HL-60 (cell line): ENCODE measurements around the gene HAGHL.

Experiments used
- DNase-seq, 2 experiments: peaks; one replicate each; pipeline ENCODE4 v3.0.0-alpha.2; 2010 to 2020; ENCODE audit warnings: low read depth in 1 of 2, low spot score in 1 of 2
- H3K27ac ChIP-seq: fragments of 250-450 bp; sonication (Bioruptor Pico); replicated peaks from 2 replicates; pipeline ENCODE4 v1.5.1; 2020; ENCODE audit warnings: mild to moderate bottlenecking, moderate library complexity
- H3K27me3 ChIP-seq: fragments of 250-450 bp; sonication (Bioruptor Pico); 2 replicates; pipeline ENCODE4 v1.5.1; 2021; ENCODE audit warnings: mild to moderate bottlenecking, moderate library complexity; ENCODE audit not compliant: insufficient read depth, poor library complexity, severe bottlenecking
- H3K4me3 ChIP-seq: replicated peaks from 2 replicates; pipeline ENCODE4 v1.5.1; 2011; ENCODE audit warnings: mild to moderate bottlenecking, control low read depth, low read length; ENCODE audit not compliant: insufficient read depth
- GABPA ChIP-seq: IDR thresholded peaks from 2 replicates; pipeline ENCODE4 v1.6.1; 2012; ENCODE audit warnings: low read depth
- POLR2AphosphoS5 ChIP-seq: IDR thresholded peaks from 2 replicates; pipeline ENCODE4 v1.6.1; 2012; ENCODE audit warnings: low read depth
- SPI1 ChIP-seq: IDR thresholded peaks from 2 replicates; pipeline ENCODE4 v1.6.1; 2012; ENCODE audit warnings: low read depth, mild to moderate bottlenecking, borderline replicate concordance
- TF ChIP-seq, protein P1 (sequence below): IDR thresholded peaks from one replicate; pipeline ENCODE4 v1.5.1; 2011; ENCODE audit warnings: low read length, control low read depth, inconsistent platforms; ENCODE audit not compliant: insufficient read depth
- TF ChIP-seq, protein P2 (sequence below): IDR thresholded peaks from 2 replicates; pipeline ENCODE4 v1.6.1; 2012; ENCODE audit warnings: low read depth; ENCODE audit not compliant: insufficient replicate concordance

HAGHL gene

DNA sequence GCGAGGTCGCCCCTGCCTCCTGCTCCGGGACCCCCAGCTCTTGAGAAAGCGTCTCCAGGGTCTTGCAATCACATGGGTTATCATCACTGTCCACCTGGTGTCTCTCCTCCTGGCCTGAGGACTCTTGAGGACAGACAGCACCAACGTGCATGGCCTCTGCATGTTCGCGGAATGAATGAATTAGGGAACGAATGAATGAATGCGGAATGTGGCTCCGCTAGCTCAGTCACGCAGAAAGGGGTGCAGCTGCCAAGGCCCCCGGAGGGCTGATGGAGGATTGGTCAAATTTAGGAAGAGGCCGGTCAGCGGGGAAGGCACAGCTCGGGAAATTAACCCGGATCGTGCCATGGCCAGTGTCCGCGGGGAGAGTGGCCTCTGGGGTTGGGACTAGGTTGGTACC is 24.6 kb upstream of the HAGHL start:
- TF ChIP-seq SPI1, result no peak
- no peak for TF ChIP-seq POLR2AphosphoS5
- no peak for TF ChIP-seq GABPA
- TF ChIP-seq, protein P1, sequence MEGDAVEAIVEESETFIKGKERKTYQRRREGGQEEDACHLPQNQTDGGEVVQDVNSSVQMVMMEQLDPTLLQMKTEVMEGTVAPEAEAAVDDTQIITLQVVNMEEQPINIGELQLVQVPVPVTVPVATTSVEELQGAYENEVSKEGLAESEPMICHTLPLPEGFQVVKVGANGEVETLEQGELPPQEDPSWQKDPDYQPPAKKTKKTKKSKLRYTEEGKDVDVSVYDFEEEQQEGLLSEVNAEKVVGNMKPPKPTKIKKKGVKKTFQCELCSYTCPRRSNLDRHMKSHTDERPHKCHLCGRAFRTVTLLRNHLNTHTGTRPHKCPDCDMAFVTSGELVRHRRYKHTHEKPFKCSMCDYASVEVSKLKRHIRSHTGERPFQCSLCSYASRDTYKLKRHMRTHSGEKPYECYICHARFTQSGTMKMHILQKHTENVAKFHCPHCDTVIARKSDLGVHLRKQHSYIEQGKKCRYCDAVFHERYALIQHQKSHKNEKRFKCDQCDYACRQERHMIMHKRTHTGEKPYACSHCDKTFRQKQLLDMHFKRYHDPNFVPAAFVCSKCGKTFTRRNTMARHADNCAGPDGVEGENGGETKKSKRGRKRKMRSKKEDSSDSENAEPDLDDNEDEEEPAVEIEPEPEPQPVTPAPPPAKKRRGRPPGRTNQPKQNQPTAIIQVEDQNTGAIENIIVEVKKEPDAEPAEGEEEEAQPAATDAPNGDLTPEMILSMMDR, result no peak
- TF ChIP-seq, protein P2, sequence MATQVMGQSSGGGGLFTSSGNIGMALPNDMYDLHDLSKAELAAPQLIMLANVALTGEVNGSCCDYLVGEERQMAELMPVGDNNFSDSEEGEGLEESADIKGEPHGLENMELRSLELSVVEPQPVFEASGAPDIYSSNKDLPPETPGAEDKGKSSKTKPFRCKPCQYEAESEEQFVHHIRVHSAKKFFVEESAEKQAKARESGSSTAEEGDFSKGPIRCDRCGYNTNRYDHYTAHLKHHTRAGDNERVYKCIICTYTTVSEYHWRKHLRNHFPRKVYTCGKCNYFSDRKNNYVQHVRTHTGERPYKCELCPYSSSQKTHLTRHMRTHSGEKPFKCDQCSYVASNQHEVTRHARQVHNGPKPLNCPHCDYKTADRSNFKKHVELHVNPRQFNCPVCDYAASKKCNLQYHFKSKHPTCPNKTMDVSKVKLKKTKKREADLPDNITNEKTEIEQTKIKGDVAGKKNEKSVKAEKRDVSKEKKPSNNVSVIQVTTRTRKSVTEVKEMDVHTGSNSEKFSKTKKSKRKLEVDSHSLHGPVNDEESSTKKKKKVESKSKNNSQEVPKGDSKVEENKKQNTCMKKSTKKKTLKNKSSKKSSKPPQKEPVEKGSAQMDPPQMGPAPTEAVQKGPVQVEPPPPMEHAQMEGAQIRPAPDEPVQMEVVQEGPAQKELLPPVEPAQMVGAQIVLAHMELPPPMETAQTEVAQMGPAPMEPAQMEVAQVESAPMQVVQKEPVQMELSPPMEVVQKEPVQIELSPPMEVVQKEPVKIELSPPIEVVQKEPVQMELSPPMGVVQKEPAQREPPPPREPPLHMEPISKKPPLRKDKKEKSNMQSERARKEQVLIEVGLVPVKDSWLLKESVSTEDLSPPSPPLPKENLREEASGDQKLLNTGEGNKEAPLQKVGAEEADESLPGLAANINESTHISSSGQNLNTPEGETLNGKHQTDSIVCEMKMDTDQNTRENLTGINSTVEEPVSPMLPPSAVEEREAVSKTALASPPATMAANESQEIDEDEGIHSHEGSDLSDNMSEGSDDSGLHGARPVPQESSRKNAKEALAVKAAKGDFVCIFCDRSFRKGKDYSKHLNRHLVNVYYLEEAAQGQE, result no peak
- no peak for DNase-seq
- peaks cover 62% of the 10 kb centered on the region for H3K27me3 ChIP-seq
- no peak overlapping the region for H3K4me3 ChIP-seq
- no peak overlapping the region for H3K27ac ChIP-seq

DNA sequence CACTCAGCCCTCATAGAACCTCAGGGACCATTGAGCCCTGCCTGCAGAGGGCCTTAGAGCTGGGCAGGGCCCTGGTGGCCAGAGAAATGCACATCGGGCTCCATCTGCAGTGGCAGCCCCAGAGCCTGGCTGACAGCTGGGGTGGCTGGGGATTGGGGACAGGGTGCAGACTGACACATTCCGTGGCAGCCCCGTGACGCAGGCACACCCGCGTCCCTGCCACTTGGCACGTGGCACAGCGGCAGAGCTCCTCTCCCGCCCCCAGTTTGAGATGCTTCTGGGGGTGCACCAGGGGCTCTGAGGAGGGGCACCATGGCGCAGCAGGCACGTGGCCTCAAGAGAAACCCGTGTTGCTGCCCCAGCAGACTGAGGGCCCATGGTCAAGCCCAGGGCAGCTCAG is 23.5 kb upstream of the HAGHL start:
- no peak overlapping the region for H3K27ac ChIP-seq
- DNase-seq, result no peak
- peaks cover 65% of the 10 kb centered on the region for H3K27me3 ChIP-seq
- TF ChIP-seq GABPA, result no peak
- TF ChIP-seq SPI1, result no peak
- TF ChIP-seq, protein P2, result no peak
- TF ChIP-seq POLR2AphosphoS5, result no peak
- TF ChIP-seq, protein P1, result no peak
- no peak overlapping the region for H3K4me3 ChIP-seq

DNA sequence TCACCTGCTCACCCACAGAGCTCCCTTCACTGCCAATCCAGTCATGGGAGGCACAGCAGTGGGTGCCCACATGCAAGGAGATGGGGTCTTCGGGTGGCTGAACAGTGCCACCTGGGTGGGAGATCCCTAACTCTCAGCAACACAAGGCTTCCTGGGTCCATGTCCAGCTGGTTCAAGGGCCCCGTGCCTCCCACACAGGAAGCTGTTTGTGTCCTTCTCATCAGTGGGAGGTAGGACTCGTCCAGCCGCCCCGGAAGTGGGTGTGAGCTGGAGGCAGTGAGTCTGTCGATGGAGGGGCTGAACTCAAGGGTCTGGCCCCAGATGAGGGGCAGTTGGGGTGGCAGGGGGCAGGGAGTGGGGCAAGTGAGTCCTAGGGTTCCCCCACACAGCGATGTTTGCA is 22.9 kb upstream of the HAGHL start:
- TF ChIP-seq, protein P1, result no peak
- no peak for TF ChIP-seq POLR2AphosphoS5
- no peak for TF ChIP-seq GABPA
- no peak for TF ChIP-seq SPI1
- TF ChIP-seq, protein P2, result no peak
- Histone ChIP-seq H3K4me3 (no peak overlapping the region), H3K27me3 (peaks cover 65% of the 10 kb centered on the region), H3K27ac (no peak overlapping the region)
- no peak for DNase-seq
